BLaER1 treated with 17β-estradiol and CSF1 and Interleukin-3, amounts not matched to agents 10 nM and 100 nM (cell line): ENCODE measurements around the gene MAP3K15.

ENCODE experiments used
- H3K27ac ChIP-seq, 11 experiments: shearing (Covaris generic); formaldehyde crosslinking; 2 replicates each; pipeline ENCODE4 v1.8.1; 2022
- H3K27me3 ChIP-seq, 11 experiments: shearing (Covaris generic); formaldehyde crosslinking; 2 replicates each; pipeline ENCODE4 v1.8.1; 2022
- H3K36me3 ChIP-seq, 11 experiments: shearing (Covaris generic); formaldehyde crosslinking; 2 replicates each; pipeline ENCODE4 v1.8.1; 2022
- H3K4me1 ChIP-seq, 10 experiments: shearing (Covaris generic); formaldehyde crosslinking; 2 replicates each; pipeline ENCODE4 v1.8.1; 2022
- H3K4me2 ChIP-seq, 11 experiments: shearing (Covaris generic); formaldehyde crosslinking; 2 replicates each; pipeline ENCODE4 v1.8.1; 2022
- H3K4me3 ChIP-seq, 10 experiments: shearing (Covaris generic); formaldehyde crosslinking; 2 replicates each; pipeline ENCODE4 v1.8.1; 2022
- H3K9ac ChIP-seq, 11 experiments: shearing (Covaris generic); formaldehyde crosslinking; 2 replicates each; pipeline ENCODE4 v1.8.1; 2022
- H3K9me3 ChIP-seq, 11 experiments: shearing (Covaris generic); formaldehyde crosslinking; replicated peaks in 1 of 11; 2 replicates each; pipeline ENCODE4 v1.8.1; 2022
- H4K20me1 ChIP-seq, 11 experiments: shearing (Covaris generic); formaldehyde crosslinking; 2 replicates each; pipeline ENCODE4 v1.8.1; 2022
- Cebpa-rat ChIP-seq, 11 experiments: shearing (Covaris generic); IDR thresholded peaks; 2 replicates each; pipeline ENCODE4 v1.8.1; 2022

The MAP3K15 gene

DNA sequence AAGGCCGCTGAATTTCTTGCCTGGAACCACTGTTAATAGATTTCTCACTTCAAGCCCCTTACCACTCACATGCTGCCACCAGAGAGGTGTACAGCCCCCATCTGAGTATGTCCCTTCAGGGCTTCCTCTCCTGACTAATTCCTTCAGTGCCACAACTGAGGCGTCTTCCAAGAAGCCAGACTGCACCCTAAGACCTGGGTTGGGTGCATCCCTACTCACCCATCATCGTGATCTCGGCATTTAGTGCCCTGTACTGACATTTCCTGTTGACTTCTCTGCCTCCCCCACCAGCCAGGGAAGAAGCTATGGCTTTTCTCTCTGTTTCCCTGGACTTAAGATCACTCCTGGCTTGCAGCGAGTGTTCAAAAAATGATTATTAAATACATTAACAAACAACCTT, 40.4 kb upstream of the MAP3K15 start:
- Histone ChIP-seq H4K20me1 (peaks cover 0 to 19% (median 0%) of the 10 kb centered on the region in 11 experiments; a peak in 4 of 22 replicates), H3K27ac (no peak overlapping the region), H3K4me2 (no peak overlapping the region), H3K9ac (no peak overlapping the region), H3K36me3 (peaks cover 0 to 22% (median 2%) of the 10 kb centered on the region in 11 experiments; a peak in 5 of 22 replicates), H3K9me3 (no peaks in the 10 kb centered on the region), H3K4me3 (no peak overlapping the region), H3K4me1 (no peaks in the 10 kb centered on the region), H3K27me3 (no peaks in the 10 kb centered on the region)
- no peak for TF ChIP-seq Cebpa-rat (IDR thresholded peaks at IDR 0.05)

- Histone ChIP-seq H3K36me3 (peaks cover 0 to 26% (median 6%) of the 10 kb centered on the region in 11 experiments; a peak in 6 of 22 replicates), H3K27me3 (no peaks in the 10 kb centered on the region), H3K4me3 (no peak overlapping the region), H4K20me1 (peaks cover 0 to 19% (median 0%) of the 10 kb centered on the region in 11 experiments; a peak in 3 of 22 replicates), H3K4me1 (no peaks in the 10 kb centered on the region), H3K9me3 (no peaks in the 10 kb centered on the region), H3K27ac (no peak overlapping the region), H3K9ac (no peak overlapping the region), H3K4me2 (no peak overlapping the region)
- no peak for TF ChIP-seq Cebpa-rat (IDR thresholded peaks at IDR 0.05)
These were observed 39.9 kb upstream of the MAP3K15 start for GRCh38 chrX:19555236-19555635.

DNA sequence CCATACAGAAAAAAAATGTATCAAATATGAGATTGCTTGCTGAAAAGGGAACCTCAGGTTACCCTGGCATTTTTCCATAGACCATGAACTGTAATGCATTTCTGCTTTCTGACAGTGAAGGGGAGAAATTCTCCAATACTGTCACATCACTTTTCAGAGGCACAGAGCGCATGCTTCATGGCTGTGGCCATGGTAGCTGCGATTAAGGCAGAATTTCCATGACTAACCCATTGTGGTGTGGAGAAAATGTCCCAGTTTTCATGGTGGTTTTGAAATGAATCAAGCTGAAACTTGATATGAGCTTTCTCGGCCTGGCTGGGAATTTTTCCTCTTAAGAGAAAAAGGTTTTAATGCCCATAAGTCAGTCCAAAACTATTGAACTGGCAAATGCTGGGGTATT, 39.5 kb upstream of the MAP3K15 start:
- H3K4me3 ChIP-seq: no peak overlapping the region
- no peaks in the 10 kb centered on the region for H3K4me1 ChIP-seq
- TF ChIP-seq Cebpa-rat (IDR thresholded peaks at IDR 0.05): no peak
- H4K20me1 ChIP-seq: peaks cover 0 to 19% (median 0%) of the 10 kb centered on the region in 11 experiments; a peak in 3 of 22 replicates
- no peak overlapping the region for H3K4me2 ChIP-seq
- H3K36me3 ChIP-seq: peaks cover 0 to 29% (median 8%) of the 10 kb centered on the region in 11 experiments; a peak in 14 of 22 replicates
- H3K27ac ChIP-seq: no peak overlapping the region
- H3K27me3 ChIP-seq: no peaks in the 10 kb centered on the region
- H3K9me3 ChIP-seq: no peaks in the 10 kb centered on the region
- no peak overlapping the region for H3K9ac ChIP-seq

DNA sequence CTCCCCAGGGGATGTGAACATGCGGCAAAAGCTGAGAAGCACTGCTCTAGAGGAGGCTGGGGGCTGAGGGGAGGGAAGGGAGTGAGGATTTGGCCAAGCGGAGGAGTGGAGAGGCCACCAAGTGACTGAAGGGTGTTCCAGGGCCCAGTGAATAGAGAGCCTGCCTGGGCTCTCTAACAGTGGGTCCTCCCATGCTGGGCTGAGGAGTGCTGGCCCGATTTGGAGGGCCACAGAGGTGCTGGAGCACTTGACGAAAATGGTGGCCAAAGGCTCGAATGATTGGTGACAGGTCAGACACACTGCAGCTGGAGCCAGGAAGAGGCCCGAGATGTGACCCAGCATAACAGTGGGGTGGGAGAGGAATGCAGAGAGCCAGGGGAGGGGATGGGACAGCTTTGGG, 37.5 kb upstream of the MAP3K15 start:
- peaks cover 0 to 19% (median 0%) of the 10 kb centered on the region in 11 experiments; a peak in 3 of 22 replicates for H4K20me1 ChIP-seq

GRCh38 chrX:19549838-19550237, 34.5 kb upstream of the MAP3K15 start:
- no peak for TF ChIP-seq Cebpa-rat (IDR thresholded peaks at IDR 0.05)

More for the DNA sequence above, 37.5 kb upstream of the MAP3K15 start:
- TF ChIP-seq Cebpa-rat (IDR thresholded peaks at IDR 0.05): no peak
- Histone ChIP-seq H3K9ac (no peak overlapping the region), H3K36me3 (peaks cover 10 to 48% (median 25%) of the 10 kb centered on the region in 11 experiments; a peak in 17 of 22 replicates), H3K4me2 (no peak overlapping the region), H3K4me3 (no peak overlapping the region), H3K9me3 (no peaks in the 10 kb centered on the region), H3K27ac (no peak overlapping the region), H3K4me1 (no peaks in the 10 kb centered on the region), H3K27me3 (no peaks in the 10 kb centered on the region)

DNA sequence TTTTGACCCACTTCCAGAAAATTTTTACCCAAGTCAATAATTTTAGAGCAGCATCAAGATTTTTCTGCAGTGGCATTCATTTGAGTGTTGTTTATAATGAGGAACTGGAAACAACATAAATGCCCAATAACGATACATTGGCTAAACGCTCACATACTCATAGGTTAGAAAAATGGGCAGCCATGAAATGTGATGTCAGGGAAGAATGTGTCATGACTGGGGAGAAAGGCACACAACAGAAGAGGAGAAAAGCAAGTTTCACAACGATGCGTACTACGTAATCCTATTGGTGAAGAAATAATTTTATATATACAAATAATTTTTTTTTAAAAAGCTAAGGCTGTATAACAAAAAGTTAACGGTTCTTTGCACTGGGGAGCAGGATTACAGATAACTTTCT, 33.6 kb upstream of the MAP3K15 start:
- no peak overlapping the region for H3K27ac ChIP-seq
- no peak overlapping the region for H3K9ac ChIP-seq
- no peaks in the 10 kb centered on the region for H3K27me3 ChIP-seq
- no peak overlapping the region for H3K4me3 ChIP-seq
- H3K4me1 ChIP-seq: no peaks in the 10 kb centered on the region
- no peak overlapping the region for H3K4me2 ChIP-seq
- TF ChIP-seq Cebpa-rat (IDR thresholded peaks at IDR 0.05): no peak
- H3K9me3 ChIP-seq: no peaks in the 10 kb centered on the region
- H4K20me1 ChIP-seq: peaks cover 0 to 26% (median under 1%) of the 10 kb centered on the region in 11 experiments; a peak in 10 of 22 replicates
- peaks cover 11 to 67% (median 27%) of the 10 kb centered on the region in 11 experiments; a peak in 17 of 22 replicates for H3K36me3 ChIP-seq

More at GRCh38 chrX:19549838-19550237, 34.5 kb upstream of the MAP3K15 start:
- H4K20me1 ChIP-seq: peaks cover 0 to 19% (median 0%) of the 10 kb centered on the region in 11 experiments; a peak in 4 of 22 replicates
- peaks cover 11 to 66% (median 27%) of the 10 kb centered on the region in 11 experiments; a peak in 17 of 22 replicates for H3K36me3 ChIP-seq
- no peaks in the 10 kb centered on the region for H3K9me3 ChIP-seq
- H3K4me1 ChIP-seq: no peaks in the 10 kb centered on the region
- H3K27me3 ChIP-seq: no peaks in the 10 kb centered on the region
- no peak overlapping the region for H3K4me2 ChIP-seq
- H3K9ac ChIP-seq: no peak overlapping the region
- no peak overlapping the region for H3K4me3 ChIP-seq
- no peak overlapping the region for H3K27ac ChIP-seq

DNA sequence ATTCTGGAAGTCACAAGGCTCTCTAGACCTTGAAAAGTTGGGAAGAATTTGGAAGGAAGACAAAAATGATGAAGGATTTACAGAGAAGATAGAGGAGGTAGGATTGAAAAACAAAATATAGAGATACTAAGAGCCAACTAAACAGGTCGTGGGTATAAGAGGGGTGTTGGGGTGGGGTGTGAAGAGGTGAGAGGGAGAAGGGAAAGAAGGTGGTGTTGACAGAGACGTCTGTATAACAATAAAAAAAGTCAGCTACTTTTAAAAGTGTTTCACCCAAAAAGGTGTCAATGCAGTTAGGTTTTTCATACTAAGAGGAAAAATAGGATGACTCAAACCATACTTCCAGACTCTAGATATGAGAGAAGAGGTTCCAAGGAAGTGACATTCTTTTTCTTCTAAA, 33.0 kb upstream of the MAP3K15 start:
- Histone ChIP-seq H3K4me1 (no peaks in the 10 kb centered on the region), H3K9me3 (no peaks in the 10 kb centered on the region), H3K27me3 (no peaks in the 10 kb centered on the region; a peak in 1 of 22 replicates), H3K4me3 (no peak overlapping the region), H3K27ac (no peak overlapping the region), H3K9ac (no peak overlapping the region), H3K36me3 (peaks cover 11 to 71% (median 29%) of the 10 kb centered on the region in 11 experiments; a peak in 17 of 22 replicates), H3K4me2 (no peak overlapping the region), H4K20me1 (peaks cover 0 to 31% (median 6%) of the 10 kb centered on the region in 11 experiments; a peak in 10 of 22 replicates)
- TF ChIP-seq Cebpa-rat (IDR thresholded peaks at IDR 0.05): no peak

DNA sequence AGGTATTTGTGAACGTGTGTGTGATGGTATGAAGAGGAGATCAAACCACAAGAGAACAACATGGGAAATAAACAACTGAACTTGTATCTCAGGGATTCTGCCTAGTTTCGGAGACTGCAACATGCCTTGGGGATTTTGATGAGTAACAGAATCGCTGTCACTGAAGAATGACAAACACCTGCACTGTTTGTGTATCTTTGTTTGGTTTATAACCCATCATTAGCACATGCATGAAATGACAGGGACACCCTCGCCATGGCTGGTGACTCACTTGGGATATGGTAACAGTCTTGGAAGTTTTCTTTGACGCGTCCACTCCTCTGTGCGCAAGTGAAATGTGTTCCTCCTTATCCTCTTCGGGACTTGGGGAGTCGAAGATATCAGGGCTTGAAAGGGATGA, 30.3 kb upstream of the MAP3K15 start:
- peaks cover 0 to 41% (median 6%) of the 10 kb centered on the region in 11 experiments; a peak in 10 of 22 replicates for H4K20me1 ChIP-seq
- H3K27me3 ChIP-seq: no peaks in the 10 kb centered on the region; a peak in 1 of 22 replicates
- no peak overlapping the region for H3K4me3 ChIP-seq
- peaks cover 0 to 20% (median 7%) of the 10 kb centered on the region in 10 experiments; a peak in 10 of 20 replicates for H3K4me1 ChIP-seq
- TF ChIP-seq Cebpa-rat (IDR thresholded peaks at IDR 0.05): no peak
- H3K27ac ChIP-seq: no peak overlapping the region
- peaks cover 11 to 84% (median 48%) of the 10 kb centered on the region in 11 experiments; a peak in 18 of 22 replicates for H3K36me3 ChIP-seq
- no peak overlapping the region for H3K4me2 ChIP-seq
- H3K9ac ChIP-seq: no peak overlapping the region
- H3K9me3 ChIP-seq: no peaks in the 10 kb centered on the region

- Histone ChIP-seq H3K4me1 (peaks cover 0 to 22% (median 7%) of the 10 kb centered on the region in 10 experiments; a peak in 10 of 20 replicates), H3K9me3 (no peaks in the 10 kb centered on the region), H3K4me2 (no peak overlapping the region), H3K9ac (no peak overlapping the region), H4K20me1 (peaks cover 0 to 41% (median 6%) of the 10 kb centered on the region in 11 experiments; a peak in 10 of 22 replicates), H3K4me3 (no peak overlapping the region), H3K27ac (no peak overlapping the region), H3K27me3 (no peaks in the 10 kb centered on the region; a peak in 1 of 22 replicates), H3K36me3 (peaks cover 11 to 84% (median 49%) of the 10 kb centered on the region in 11 experiments; a peak in 18 of 22 replicates)
- no peak for TF ChIP-seq Cebpa-rat (IDR thresholded peaks at IDR 0.05)
These were observed 29.5 kb upstream of the MAP3K15 start for GRCh38 chrX:19544693-19545305.
